HepG2 (cell line): ENCODE measurements around the gene XAB2. TPM values are rescaled to one million over a fixed set of nuclear protein-coding genes. Genes with fewer than 3 reads are reported as not detected.

Source experiments
- ADNP ChIP-seq: sonication (generic); formaldehyde crosslinking; IDR thresholded peaks from 2 replicates; pipeline ENCODE4 v1.4.0; 2020; ENCODE audit warnings: missing genetic modification reagents
- HDAC1 ChIP-seq: sonication (generic); formaldehyde crosslinking; IDR thresholded peaks from 2 replicates; pipeline ENCODE4 v1.5.1; 2020; ENCODE audit warnings: mild to moderate bottlenecking, missing genetic modification reagents
- HOXA3 ChIP-seq: sonication (generic); formaldehyde crosslinking; IDR thresholded peaks from 2 replicates; pipeline ENCODE4 v1.5.0; 2020; ENCODE audit warnings: missing genetic modification reagents
- MAFF ChIP-seq: IDR thresholded peaks from 2 replicates; pipeline ENCODE4 v1.6.1; 2011; ENCODE audit warnings: low read depth, low read length, improper control_type of control experiment
- NFRKB ChIP-seq: fragments of 450-650 bp; IDR thresholded peaks from 2 replicates; pipeline ENCODE4 v1.6.1; 2017
- POLR2AphosphoS5 ChIP-seq: IDR thresholded peaks from 2 replicates; pipeline ENCODE4 v1.6.1; 2012; ENCODE audit warnings: low read depth, low read length
- RBFOX2 ChIP-seq: fragments of 200-400 bp; formaldehyde crosslinking; IDR thresholded peaks from 2 replicates; pipeline ENCODE4 v1.6.1; 2017; ENCODE audit warnings: low read depth, mild to moderate bottlenecking, low read length
- SETDB1 ChIP-seq: sonication (generic); formaldehyde crosslinking; IDR thresholded peaks from 2 replicates; pipeline ENCODE4 v1.5.1; 2020; ENCODE audit warnings: missing genetic modification reagents, mild to moderate bottlenecking, borderline replicate concordance
- TBX2 ChIP-seq: sonication (generic); formaldehyde crosslinking; IDR thresholded peaks from 2 replicates; pipeline ENCODE4 v1.5.0; 2020; ENCODE audit warnings: missing genetic modification reagents, mild to moderate bottlenecking, borderline replicate concordance
- YY1 ChIP-seq: IDR thresholded peaks from 2 replicates; pipeline ENCODE4 v1.6.1; 2011; ENCODE audit warnings: low read length, low read depth, moderate library complexity, mild to moderate bottlenecking; ENCODE audit not compliant: insufficient read depth, insufficient replicate concordance
- ZMYM2 ChIP-seq: sonication (generic); formaldehyde crosslinking; IDR thresholded peaks from 2 replicates; pipeline ENCODE4 v1.8.0; 2022; ENCODE audit warnings: mild to moderate bottlenecking, missing genetic modification reagents
- ZNF30 ChIP-seq: sonication (generic); formaldehyde crosslinking; IDR thresholded peaks from 2 replicates; pipeline ENCODE4 v1.5.0; 2020; ENCODE audit warnings: mild to moderate bottlenecking, missing genetic modification reagents
- ZNF570 ChIP-seq: sonication (generic); formaldehyde crosslinking; IDR thresholded peaks from 2 replicates; pipeline ENCODE4 v1.4.0; 2020; ENCODE audit warnings: mild to moderate bottlenecking, missing genetic modification reagents, borderline replicate concordance
- ZNF607 ChIP-seq: sonication (generic); formaldehyde crosslinking; IDR thresholded peaks from 2 replicates; pipeline ENCODE4 v1.5.1; 2020; ENCODE audit warnings: missing genetic modification reagents, mild to moderate bottlenecking, borderline replicate concordance
- ZNF75D ChIP-seq: sonication (generic); formaldehyde crosslinking; IDR thresholded peaks from 2 replicates; pipeline ENCODE4 v1.8.1; 2023; ENCODE audit warnings: missing genetic modification reagents, mild to moderate bottlenecking, borderline replicate concordance
- polyA plus RNA-seq, 8 experiments: library from polyadenylated mRNA; depleted of rRNA in 3 of 8; stranded (reverse) in 7 of 8; unstranded in 1 of 8; fragments of >200 nt; fragmentation: Illumina TruSeq in 4 of 8; extraction: Trizol in 4 of 8; gene quantifications; 2 replicates each; pipeline versions ENCODE4 v1.2.1 to v1.2.3, GENCODE V29; 2011 to 2016; ENCODE audit warnings: low read depth in 4 of 8, missing spikeins in 1 of 8, mixed read lengths in 1 of 8; ENCODE audit not compliant: insufficient read depth in 1 of 8
- total RNA-seq, 5 experiments: library from RNA; depleted of rRNA; stranded (reverse); fragments of >200 nt; fragmentation: Illumina TruSeq; extraction: Trizol; gene quantifications; 2 replicates each; pipeline ENCODE4 v1.2.3, GENCODE V29; 2016; ENCODE audit warnings: low read depth in 1 of 5
- TF ChIP-seq, protein P1 (sequence below): sonication (generic); formaldehyde crosslinking; IDR thresholded peaks from 2 replicates; pipeline ENCODE4 v1.4.0; 2020; ENCODE audit warnings: missing genetic modification reagents, borderline replicate concordance
- TF ChIP-seq, protein P2 (sequence below): IDR thresholded peaks from 2 replicates; pipeline ENCODE4 v1.6.1; 2016; ENCODE audit warnings: mild to moderate bottlenecking
- TF ChIP-seq, protein P3 (sequence below): sonication (generic); formaldehyde crosslinking; IDR thresholded peaks from 2 replicates; pipeline ENCODE4 v1.4.0; 2020; ENCODE audit warnings: mild to moderate bottlenecking, missing genetic modification reagents

Gene XAB2
- total and polyA plus RNA-seq, 2 of the 13 experiments (the other 11 are each of a cell fraction or from before 2014, with no cell fraction given): 6.2 to 23.9 TPM

DNA sequence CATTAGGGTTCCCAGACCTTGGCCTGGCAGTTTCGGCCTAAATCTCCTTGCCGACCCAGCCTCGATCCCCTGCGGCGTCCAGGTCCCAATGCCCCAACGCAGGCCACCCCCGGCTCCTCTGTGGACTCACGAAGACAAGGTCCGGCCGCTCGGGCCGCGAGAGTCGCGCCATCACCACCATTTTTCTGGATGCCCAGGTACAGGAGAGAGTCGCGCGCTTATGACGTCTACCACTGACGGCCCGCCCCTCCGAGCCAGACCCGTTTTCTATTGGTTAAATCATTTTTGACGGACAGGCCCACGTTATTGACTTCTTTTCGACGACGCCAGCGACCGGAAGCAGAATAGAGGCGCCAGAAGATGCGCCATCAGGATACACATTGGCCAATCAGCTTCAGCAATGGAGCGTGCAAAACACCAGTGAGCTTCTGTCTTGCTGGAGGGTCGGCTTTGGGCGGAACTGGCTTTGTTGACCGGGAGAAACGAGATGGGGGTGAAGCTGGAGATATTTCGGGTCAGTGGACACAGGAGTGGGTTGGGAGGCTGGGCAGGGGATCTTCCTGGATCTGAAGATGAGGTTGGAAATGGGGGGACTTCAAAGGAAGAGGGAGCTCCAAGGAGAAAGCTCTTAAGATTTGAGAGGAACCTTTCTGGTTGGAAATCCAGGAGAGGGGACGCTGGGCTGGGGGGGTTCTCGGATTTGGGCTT, at the start of gene XAB2, which contains the start of gene PET100 (continued):
- TF ChIP-seq ZNF570 (CRISPR knock-in tag) (no peak), ZNF607 (CRISPR knock-in tag) (peak; percentile 70; the same call in 1 of the 2 replicates), RBFOX2 (peak; percentile 67), MAFF (peak; percentile 6; the same call in 1 of the 2 replicates), SETDB1 (CRISPR knock-in tag) (0 out of 2 replicates have a peak, but pooled peaks have one; percentile 70), ZNF75D (CRISPR knock-in tag) (no peak), ZMYM2 (CRISPR knock-in tag) (0 out of 2 replicates have a peak, but pooled peaks have one; percentile 26), TBX2 (CRISPR knock-in tag) (peak; percentile 59), YY1 (peak; percentile 91), POLR2AphosphoS5 (peak; percentile 70), NFRKB (no peak), HOXA3 (CRISPR knock-in tag) (peak; percentile 94), ZNF30 (CRISPR knock-in tag) (no peak), HDAC1 (CRISPR knock-in tag) (peak; percentile 91), ADNP (CRISPR knock-in tag) (no peak)
- TF ChIP-seq, protein P1, sequence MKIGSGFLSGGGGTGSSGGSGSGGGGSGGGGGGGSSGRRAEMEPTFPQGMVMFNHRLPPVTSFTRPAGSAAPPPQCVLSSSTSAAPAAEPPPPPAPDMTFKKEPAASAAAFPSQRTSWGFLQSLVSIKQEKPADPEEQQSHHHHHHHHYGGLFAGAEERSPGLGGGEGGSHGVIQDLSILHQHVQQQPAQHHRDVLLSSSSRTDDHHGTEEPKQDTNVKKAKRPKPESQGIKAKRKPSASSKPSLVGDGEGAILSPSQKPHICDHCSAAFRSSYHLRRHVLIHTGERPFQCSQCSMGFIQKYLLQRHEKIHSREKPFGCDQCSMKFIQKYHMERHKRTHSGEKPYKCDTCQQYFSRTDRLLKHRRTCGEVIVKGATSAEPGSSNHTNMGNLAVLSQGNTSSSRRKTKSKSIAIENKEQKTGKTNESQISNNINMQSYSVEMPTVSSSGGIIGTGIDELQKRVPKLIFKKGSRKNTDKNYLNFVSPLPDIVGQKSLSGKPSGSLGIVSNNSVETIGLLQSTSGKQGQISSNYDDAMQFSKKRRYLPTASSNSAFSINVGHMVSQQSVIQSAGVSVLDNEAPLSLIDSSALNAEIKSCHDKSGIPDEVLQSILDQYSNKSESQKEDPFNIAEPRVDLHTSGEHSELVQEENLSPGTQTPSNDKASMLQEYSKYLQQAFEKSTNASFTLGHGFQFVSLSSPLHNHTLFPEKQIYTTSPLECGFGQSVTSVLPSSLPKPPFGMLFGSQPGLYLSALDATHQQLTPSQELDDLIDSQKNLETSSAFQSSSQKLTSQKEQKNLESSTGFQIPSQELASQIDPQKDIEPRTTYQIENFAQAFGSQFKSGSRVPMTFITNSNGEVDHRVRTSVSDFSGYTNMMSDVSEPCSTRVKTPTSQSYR (CRISPR knock-in tag): no peak
- TF ChIP-seq, protein P2, sequence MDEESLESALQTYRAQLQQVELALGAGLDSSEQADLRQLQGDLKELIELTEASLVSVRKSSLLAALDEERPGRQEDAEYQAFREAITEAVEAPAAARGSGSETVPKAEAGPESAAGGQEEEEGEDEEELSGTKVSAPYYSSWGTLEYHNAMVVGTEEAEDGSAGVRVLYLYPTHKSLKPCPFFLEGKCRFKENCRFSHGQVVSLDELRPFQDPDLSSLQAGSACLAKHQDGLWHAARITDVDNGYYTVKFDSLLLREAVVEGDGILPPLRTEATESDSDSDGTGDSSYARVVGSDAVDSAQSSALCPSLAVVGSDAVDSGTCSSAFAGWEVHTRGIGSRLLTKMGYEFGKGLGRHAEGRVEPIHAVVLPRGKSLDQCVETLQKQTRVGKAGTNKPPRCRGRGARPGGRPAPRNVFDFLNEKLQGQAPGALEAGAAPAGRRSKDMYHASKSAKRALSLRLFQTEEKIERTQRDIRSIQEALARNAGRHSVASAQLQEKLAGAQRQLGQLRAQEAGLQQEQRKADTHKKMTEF: peak; percentile 36; the same call in 1 of the 2 replicates
- TF ChIP-seq, protein P3, sequence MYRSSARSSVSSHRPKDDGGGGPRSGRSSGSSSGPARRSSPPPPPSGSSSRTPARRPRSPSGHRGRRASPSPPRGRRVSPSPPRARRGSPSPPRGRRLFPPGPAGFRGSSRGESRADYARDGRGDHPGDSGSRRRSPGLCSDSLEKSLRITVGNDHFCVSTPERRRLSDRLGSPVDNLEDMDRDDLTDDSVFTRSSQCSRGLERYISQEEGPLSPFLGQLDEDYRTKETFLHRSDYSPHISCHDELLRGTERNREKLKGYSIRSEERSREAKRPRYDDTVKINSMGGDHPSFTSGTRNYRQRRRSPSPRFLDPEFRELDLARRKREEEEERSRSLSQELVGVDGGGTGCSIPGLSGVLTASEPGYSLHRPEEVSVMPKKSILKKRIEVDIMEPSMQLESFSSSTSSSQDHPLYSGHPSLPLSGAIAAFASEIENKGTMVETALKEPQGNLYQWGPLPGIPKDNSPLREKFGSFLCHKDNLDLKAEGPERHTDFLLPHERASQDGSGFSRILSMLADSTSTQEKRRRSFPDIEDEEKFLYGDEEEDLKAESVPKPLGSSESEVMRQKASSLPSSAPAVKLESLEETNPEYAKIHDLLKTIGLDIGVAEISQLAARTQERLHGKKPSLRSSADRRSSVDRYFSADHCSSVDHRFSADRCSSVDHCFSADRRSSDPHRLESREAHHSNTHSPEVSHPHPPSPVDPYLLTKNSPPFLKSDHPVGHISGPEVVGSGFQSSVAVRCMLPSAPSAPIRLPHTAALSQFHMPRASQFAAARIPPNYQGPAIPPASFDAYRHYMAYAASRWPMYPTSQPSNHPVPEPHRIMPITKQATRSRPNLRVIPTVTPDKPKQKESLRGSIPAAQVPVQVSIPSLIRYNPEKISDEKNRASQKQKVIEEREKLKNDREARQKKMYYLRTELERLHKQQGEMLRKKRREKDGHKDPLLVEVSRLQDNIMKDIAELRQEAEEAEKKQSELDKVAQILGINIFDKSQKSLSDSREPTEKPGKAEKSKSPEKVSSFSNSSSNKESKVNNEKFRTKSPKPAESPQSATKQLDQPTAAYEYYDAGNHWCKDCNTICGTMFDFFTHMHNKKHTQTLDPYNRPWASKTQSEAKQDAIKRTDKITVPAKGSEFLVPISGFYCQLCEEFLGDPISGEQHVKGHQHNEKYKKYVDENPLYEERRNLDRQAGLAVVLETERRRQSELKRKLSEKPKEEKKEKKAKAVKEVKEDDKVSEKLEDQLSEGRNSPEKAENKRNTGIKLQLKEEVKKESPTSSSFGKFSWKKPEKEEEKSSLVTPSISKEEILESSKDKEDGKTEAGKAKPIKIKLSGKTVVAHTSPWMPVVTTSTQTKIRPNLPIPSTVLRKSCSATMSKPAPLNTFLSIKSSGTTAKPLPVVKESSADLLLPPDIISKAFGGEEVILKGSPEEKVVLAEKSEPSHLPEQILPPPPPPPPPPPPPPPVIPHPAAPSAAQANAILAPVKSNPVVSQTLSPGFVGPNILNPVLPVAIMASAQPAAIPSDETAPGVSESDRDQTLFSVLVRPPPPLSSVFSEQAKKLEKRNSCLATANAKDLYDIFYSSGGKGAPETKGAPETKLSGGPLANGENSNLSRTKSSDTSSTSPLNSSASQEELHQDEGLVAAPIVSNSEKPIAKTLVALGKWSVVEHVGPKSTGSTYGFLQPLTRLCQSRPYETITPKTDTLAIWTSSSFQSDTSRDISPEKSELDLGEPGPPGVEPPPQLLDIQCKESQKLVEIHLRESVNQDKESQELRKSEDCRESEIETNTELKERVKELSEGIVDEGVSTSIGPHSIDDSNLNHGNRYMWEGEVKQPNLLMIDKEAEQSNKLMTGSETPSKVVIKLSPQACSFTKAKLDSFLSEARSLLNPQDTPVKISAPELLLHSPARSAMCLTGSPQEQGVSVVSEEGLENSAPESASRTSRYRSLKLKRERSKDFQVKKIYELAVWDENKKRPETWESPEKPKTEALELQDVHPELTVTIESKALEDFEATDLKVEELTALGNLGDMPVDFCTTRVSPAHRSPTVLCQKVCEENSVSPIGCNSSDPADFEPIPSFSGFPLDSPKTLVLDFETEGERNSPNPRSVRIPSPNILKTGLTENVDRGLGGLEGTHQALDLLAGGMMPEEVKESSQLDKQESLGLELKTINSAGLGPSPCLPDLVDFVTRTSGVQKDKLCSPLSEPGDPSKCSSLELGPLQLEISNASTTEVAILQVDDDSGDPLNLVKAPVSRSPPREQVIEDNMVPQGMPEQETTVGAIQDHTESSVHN: no peak
